GM23248 (cell line): Measurements from ENCODE around the gene METTL14.

Source experiments
- EZH2 ChIP-seq: fragments of 200-600 bp; sonication (generic); IDR thresholded peaks from 2 replicates; pipeline ENCODE4 v1.6.1; 2018; ENCODE audit warnings: antibody characterized with exemption, mild to moderate bottlenecking; ENCODE audit not compliant: insufficient read depth, poor library complexity, severe bottlenecking
- EZH2phosphoT487 ChIP-seq: fragments of 200-600 bp; sonication (generic); IDR thresholded peaks from 2 replicates; pipeline ENCODE4 v1.6.1; 2018; ENCODE audit warnings: antibody characterized with exemption, moderate library complexity, mild to moderate bottlenecking, low read depth; ENCODE audit not compliant: insufficient read depth

GRCh38 chr4:118743867-118744266 is 58.7 kb downstream of the METTL14 start:
- TF ChIP-seq EZH2 (no peak), EZH2phosphoT487 (no peak)
